ENCODE data around the gene LIMS2.

LIMS2 gene

DNA sequence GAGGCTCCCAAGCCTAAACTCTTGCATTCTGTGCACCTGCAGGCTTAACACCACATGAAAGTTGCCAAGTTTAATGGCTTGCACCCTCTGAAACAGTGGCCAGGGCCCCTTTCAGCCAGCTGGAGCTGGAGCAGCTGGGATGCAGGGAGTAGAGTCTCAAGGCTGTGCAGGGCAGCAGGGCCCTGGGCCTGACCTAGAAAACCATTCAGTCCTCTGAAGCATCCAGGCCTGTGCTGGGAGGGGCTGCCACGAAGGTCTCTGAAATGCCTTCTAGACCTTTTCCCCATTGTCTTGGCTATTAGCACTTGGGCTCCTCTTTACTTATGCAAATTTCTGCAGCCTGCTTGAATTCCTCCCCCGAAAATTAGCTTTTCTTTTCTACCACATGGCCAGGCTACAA is 15.4 kb upstream of the LIMS2 start:
- no peak for DNase-seq (ENCODE audit: low spot score in 2 of 2)

DNA sequence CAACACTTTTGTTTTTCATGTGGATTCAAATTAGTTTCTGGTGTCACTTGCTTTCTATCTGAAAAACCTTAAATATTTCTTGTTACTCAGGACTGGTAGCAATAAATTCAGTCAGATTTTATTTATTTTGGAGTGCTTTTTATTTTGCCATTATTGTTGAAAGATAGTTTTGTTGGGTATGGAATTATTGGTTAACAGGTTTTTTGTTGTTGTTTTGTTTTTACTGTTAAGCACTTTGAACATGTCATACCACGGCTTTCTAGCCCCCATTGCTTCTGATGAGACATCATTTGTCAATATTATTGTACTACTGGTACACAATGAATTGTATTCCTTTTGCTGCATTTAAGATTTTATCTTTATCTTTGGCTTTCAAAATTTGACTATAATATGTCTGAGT is 13.1 kb upstream of the LIMS2 start:
- Histone ChIP-seq H3K27me3 (ENCODE audit: low read depth) (no peaks in the 10 kb centered on the region), H3K4me1 (peaks cover 4% of the 10 kb centered on the region; the same call in 1 of the 2 replicates), H3K9me3 (peaks cover 18% of the 10 kb centered on the region), H3K4me3 (no peak overlapping the region), H3K36me3 (replicated peaks) (no peaks in the 10 kb centered on the region)
- DNase-seq (ENCODE audit: low spot score in 2 of 2): no peak
- in situ Hi-C loops (cut with MboI; ENCODE audit: low sequenced_read_pairs): no loop called here

More for the DNA sequence above, 15.4 kb upstream of the LIMS2 start:
- peaks cover 3% of the 10 kb centered on the region; the same call in 1 of the 2 replicates for H3K4me1 ChIP-seq
- in situ Hi-C loops (cut with MboI; ENCODE audit: low sequenced_read_pairs): no loop called here
- H3K36me3 ChIP-seq (replicated peaks): no peaks in the 10 kb centered on the region
- peaks cover 18% of the 10 kb centered on the region for H3K9me3 ChIP-seq
- H3K4me3 ChIP-seq: no peak overlapping the region
- H3K27me3 ChIP-seq (ENCODE audit: low read depth): no peaks in the 10 kb centered on the region

DNA sequence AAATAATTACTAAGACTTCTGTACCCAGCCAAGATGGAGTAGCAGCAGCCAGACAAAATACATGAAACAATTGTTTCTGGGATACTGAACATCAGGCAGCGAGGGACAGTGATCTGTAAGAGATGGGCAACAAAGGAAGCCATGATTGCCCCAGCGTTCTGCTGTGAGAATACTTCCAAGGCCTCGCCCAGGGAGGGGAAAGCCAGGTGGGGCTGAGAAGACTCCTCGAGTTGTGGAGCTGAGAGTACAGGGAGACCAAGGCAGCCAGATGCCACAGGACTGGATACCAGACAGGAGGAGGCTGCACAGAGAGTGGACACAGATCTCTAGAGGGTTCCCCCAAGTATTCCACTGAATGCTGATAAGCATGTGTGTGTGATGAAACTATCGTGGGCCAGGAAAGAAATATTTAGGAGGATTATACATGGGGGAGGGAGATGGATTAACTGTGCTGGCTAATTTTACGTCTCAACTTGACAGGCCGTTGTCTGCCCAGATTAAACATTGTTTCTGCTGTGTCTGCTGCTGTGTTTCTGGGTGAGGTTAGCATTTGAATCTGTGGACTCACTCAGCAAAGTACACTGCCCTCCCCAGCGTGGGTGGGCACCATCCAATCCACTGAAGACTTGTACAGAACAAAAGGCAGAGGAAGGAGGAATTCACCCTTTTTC is 10.2 kb upstream of the LIMS2 start:
- Histone ChIP-seq H3K27me3 (ENCODE audit: low read depth) (no peaks in the 10 kb centered on the region), H3K4me3 (no peak overlapping the region), H3K36me3 (replicated peaks) (no peaks in the 10 kb centered on the region), H3K9me3 (peaks cover 9% of the 10 kb centered on the region), H3K4me1 (peaks cover 4% of the 10 kb centered on the region; the same call in 1 of the 2 replicates)
- DNase-seq (ENCODE audit: low spot score in 2 of 2): no peak
- in situ Hi-C loops (cut with MboI; ENCODE audit: low sequenced_read_pairs): no loop called here

DNA sequence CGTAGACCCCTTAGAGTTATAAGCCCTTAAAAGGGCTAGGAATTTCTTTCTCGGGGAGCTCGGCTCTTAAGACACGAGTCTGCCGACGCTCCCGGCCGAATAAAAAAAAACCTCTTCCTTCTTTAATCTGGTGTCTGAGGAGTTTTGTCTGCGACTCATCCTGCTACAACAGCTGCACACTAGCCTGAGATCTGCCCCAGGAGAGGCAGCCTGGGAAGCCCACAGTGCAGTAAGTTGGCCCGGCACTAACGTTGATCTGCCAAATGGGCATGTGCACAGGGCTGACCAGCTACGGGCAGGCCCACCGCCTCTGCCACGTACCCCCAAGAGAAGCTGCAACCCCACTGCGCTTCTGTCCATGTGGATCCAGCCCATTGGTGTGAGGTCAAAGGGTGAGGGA is 8.4 kb upstream of the LIMS2 start:
- in situ Hi-C loops (cut with MboI; ENCODE audit: low sequenced_read_pairs): no loop called here
- Histone ChIP-seq H3K4me3 (no peak overlapping the region), H3K4me1 (peaks cover 4% of the 10 kb centered on the region; the same call in 1 of the 2 replicates), H3K27me3 (ENCODE audit: low read depth) (no peaks in the 10 kb centered on the region), H3K9me3 (0 out of 2 replicates have a peak, but pooled peaks cover 4% of the 10 kb centered on the region), H3K36me3 (replicated peaks) (no peaks in the 10 kb centered on the region)
- DNase-seq (ENCODE audit: low spot score in 2 of 2): no peak

DNA sequence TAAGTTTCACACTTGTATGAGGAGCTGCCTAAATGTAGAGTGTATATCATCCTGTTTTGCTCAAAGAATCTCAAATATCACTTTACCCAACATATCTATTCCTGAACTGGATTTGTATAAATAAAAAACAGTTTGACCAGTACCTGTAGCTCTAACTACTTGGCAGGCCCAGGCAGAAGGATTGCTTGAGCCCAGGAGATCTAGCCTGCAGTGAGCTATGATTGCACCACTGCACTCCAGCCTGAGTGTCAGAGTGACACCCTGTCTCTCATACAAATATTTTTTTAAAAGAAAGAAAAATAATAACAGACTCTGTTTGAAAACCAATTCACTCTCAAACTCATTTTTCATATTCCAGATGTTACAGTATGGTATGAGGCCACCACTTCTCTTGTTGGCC is 7.7 kb upstream of the LIMS2 start:
- H3K27me3 ChIP-seq (ENCODE audit: low read depth): no peaks in the 10 kb centered on the region
- DNase-seq (ENCODE audit: low spot score in 2 of 2): no peak
- H3K4me1 ChIP-seq: peaks cover 4% of the 10 kb centered on the region; the same call in 1 of the 2 replicates
- H3K9me3 ChIP-seq: no peaks in the 10 kb centered on the region
- H3K36me3 ChIP-seq (replicated peaks): no peaks in the 10 kb centered on the region
- in situ Hi-C loops (cut with MboI; ENCODE audit: low sequenced_read_pairs): no loop called here
- no peak overlapping the region for H3K4me3 ChIP-seq

DNA sequence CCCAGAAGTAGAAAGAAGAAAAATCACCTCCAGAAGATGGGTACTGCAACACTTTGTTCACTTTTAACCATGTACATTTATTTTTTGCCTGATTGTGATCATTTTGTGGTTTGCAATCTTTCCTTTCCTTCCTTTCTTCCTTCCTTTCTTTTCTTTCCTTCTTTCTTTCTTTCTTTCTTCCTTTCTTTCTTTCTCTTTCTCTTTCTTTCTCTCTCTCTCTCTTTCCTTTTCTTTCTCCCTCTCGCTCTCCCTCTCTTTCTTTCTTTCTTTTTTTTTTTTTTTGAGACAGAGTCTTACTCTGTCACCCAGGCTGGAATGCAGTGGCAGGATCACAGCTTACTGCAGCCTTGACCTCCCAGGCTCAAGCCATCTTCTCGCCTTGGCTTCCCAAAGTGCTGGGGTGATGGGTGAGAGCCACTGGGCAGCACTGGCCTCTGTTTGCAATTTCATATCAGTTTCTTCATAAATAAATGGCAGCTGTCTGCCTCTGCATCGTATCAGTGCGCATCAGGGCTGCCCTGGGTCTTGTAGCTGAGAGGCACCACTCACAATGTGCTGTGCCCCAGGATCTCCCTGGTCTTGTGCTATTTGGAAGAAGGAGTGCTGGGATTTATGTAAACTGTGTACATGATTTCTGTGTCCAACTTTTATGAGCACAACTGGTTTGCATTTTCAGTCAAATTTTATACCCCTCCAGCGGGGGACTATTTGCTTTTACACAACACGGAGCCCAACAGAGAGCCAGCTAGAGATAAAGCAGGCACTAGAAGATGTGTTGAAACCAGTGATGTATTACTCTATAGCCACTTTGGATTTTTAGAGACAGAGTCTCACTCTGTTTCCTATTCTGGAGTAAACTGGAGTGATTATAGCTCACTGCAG is 6.9 kb upstream of the LIMS2 start:
- Histone ChIP-seq H3K36me3 (replicated peaks) (no peaks in the 10 kb centered on the region), H3K27me3 (ENCODE audit: low read depth) (0 out of 2 replicates have a peak, but pooled peaks cover 2% of the 10 kb centered on the region), H3K4me3 (no peak overlapping the region), H3K4me1 (peaks cover 4% of the 10 kb centered on the region; the same call in 1 of the 2 replicates), H3K9me3 (no peaks in the 10 kb centered on the region)
- no peak for DNase-seq (ENCODE audit: low spot score in 2 of 2)
- in situ Hi-C loops (cut with MboI; ENCODE audit: low sequenced_read_pairs): no loop called here

DNA sequence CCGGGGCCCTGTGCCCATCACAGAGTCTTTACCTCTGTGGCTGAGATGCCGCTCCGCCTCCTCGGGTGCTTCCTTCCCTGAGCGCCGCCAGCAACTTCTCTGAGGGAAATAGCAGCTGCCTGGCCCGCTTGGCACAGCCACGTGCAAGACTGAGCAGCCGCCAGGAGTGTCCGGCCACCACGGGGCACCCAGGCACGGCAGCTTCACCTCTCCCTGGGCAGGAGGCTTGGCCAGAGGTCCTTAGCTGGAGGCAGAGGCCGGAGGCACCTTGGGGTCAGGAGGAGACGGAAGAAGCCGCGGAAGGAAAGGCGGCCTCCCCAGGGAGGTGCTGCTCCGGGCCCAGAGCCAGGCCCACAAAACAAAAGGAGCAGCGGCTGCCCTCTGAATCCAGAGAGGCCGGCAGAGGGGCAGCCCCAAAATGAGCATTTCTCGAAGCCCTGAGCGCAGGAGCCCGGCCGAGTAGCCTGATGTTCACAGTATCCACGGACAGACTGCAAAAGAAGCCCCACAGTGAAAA is 6.0 kb upstream of the LIMS2 start:
- peaks cover 4% of the 10 kb centered on the region; the same call in 1 of the 2 replicates for H3K4me1 ChIP-seq
- in situ Hi-C loops (cut with MboI; ENCODE audit: low sequenced_read_pairs): no loop called here
- no peaks in the 10 kb centered on the region for H3K9me3 ChIP-seq
- no peak for DNase-seq (ENCODE audit: low spot score in 2 of 2)
- no peaks in the 10 kb centered on the region for H3K36me3 ChIP-seq (replicated peaks)
- peaks cover 8% of the 10 kb centered on the region; the same call in 1 of the 2 replicates for H3K27me3 ChIP-seq (ENCODE audit: low read depth)
- H3K4me3 ChIP-seq: no peak overlapping the region

DNA sequence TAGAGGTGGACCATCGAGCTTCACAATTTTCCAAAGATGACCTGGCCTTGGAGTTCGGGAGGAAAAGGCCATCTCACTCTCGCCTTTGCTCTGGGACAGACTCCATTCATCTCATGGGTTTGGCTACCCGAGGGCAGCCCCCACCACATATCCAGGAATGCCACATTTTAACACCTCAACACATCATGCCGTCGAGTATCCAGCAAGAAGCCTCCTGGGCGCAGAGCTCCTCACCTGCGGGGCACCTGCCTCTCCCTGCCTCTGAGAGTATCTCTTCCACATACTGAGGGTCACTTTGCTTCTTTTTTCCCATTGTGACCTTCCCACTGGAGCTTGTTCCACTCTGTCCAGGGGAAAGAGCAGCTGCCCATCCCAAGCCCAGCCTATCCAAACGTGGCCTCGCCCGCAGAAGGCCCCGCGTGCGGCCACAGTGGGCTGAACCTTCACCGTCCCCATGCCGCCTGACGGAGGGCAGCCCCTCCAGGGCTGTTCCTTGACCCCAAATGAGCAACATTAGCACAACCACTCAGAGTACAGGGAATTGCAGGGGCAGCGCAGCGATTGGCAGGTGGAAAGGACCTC is 5.5 kb upstream of the LIMS2 start:
- in situ Hi-C loops (cut with MboI; ENCODE audit: low sequenced_read_pairs): no loop called here
- no peak overlapping the region for H3K4me3 ChIP-seq

DNA sequence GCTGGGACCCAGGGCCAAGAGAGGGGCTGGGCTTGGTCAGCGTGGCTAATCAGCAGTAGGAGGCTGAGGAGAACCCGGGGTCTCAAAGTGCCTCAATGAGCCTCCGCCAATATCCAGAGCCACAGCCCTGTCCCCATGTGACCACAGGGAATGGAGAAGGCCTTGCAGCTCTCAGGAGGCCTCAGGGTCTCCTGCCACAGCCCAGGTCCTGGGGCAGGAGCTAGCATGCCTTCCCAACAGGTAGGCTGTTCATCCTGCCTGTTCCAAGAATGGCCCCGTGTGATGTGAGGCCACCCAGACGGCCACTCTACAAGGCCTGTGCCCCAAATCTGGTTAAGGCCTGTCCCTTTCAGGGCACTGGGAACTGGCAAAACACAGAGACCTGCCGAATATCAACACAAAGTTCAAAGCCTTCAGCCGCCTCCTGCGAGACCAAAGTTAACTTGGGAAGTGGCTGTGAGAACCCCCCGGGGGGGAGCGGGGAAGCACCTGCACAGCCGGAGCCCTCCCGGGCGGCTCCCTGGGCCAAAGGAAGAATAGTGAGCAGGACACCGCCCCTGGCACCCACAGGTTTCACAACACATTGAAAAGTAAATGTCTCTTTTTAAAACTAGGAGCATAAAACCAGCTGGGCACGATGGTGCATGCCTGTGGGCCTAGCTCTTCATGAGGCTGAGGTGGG is 4.5 kb upstream of the LIMS2 start:
- peaks cover 8% of the 10 kb centered on the region; the same call in 1 of the 2 replicates for H3K27me3 ChIP-seq (ENCODE audit: low read depth)
- no peak overlapping the region for H3K4me3 ChIP-seq
- no peaks in the 10 kb centered on the region for H3K4me1 ChIP-seq
- H3K36me3 ChIP-seq (replicated peaks): no peaks in the 10 kb centered on the region
- no peaks in the 10 kb centered on the region for H3K9me3 ChIP-seq
- in situ Hi-C loops (cut with MboI; ENCODE audit: low sequenced_read_pairs): no loop called here
- DNase-seq (ENCODE audit: low spot score in 2 of 2): no peak

More for the DNA sequence above, 5.5 kb upstream of the LIMS2 start:
- no peaks in the 10 kb centered on the region for H3K36me3 ChIP-seq (replicated peaks)
- DNase-seq (ENCODE audit: low spot score in 2 of 2): no peak
- peaks cover 8% of the 10 kb centered on the region; the same call in 1 of the 2 replicates for H3K27me3 ChIP-seq (ENCODE audit: low read depth)
- H3K9me3 ChIP-seq: no peaks in the 10 kb centered on the region
- peaks cover 2% of the 10 kb centered on the region; the same call in 1 of the 2 replicates for H3K4me1 ChIP-seq

DNA sequence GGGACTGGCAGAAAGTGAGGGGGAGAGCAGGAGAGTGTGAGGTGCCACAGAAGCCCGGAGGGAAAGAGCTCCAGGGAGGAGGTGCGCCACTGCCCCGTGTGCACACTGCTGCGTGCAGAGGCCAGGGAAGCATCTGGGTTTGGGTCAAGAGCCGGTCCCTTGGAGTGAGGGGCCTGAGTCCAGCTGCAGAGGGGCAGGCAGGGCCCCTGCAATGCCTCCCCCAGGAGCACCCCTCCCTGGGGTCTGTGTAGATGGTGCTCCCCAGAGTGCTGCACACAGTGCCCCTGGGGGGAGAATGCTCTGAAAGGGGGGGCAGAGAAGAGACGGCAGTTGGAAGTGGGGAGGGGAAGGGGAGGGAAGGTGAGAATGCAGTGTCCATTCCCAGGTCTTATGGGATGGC is 3.7 kb upstream of the LIMS2 start:
- no peaks in the 10 kb centered on the region for H3K4me1 ChIP-seq
- DNase-seq (ENCODE audit: low spot score in 2 of 2): no peak

DNA sequence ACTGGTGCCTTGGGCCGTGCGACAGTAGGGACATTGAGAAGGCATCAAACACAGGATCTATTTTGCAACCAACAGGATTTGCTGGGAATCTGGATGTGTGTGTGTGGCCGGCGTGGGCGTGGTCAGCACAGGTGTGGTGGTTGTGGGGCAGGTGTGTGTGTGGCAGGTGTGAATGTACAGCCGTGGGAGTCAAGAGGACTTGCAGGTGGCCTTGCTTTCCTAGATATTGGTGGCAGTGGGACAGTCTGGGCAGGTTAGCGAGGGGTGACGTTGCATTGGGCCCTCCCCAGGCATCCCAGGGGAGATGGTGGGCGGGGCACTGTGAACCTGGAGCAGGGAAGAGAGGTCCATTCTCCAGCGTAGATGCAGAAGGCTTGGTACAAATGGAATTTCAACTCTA is 3.2 kb upstream of the LIMS2 start:
- Histone ChIP-seq H3K36me3 (replicated peaks) (no peaks in the 10 kb centered on the region), H3K4me1 (no peaks in the 10 kb centered on the region), H3K4me3 (no peak overlapping the region), H3K27me3 (ENCODE audit: low read depth) (peaks cover 8% of the 10 kb centered on the region; the same call in 1 of the 2 replicates), H3K9me3 (no peaks in the 10 kb centered on the region)
- no peak for DNase-seq (ENCODE audit: low spot score in 2 of 2)
- in situ Hi-C loops (cut with MboI; ENCODE audit: low sequenced_read_pairs): no loop called here

More for the DNA sequence above, 3.7 kb upstream of the LIMS2 start:
- no peaks in the 10 kb centered on the region for H3K9me3 ChIP-seq
- H3K27me3 ChIP-seq (ENCODE audit: low read depth): peaks cover 8% of the 10 kb centered on the region; the same call in 1 of the 2 replicates
- in situ Hi-C loops (cut with MboI; ENCODE audit: low sequenced_read_pairs): no loop called here
- H3K4me3 ChIP-seq: no peak overlapping the region
- no peaks in the 10 kb centered on the region for H3K36me3 ChIP-seq (replicated peaks)

DNA sequence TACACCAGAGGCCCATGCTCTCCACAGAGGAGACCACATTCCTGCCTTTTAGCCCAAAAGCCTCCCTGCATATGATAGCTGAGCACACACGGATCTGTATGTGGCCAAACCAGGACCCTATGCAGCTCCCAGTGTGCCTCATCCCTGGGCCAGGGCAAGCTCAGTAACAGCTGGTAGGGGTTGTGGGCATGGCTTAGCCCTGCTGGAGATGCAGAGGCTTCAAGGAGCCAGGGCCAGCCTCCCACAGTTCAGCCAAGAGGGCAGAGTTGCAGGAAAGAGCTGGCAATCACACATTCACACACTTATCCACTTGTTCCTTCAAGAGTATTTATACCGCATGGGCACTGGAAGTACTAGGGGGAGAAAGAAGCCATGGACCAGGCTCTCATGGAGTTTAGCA is 1.6 kb upstream of the LIMS2 start:
- DNase-seq (ENCODE audit: low spot score in 2 of 2): no peak
- Histone ChIP-seq H3K4me3 (no peak overlapping the region), H3K36me3 (replicated peaks) (no peaks in the 10 kb centered on the region), H3K4me1 (no peaks in the 10 kb centered on the region), H3K9me3 (no peaks in the 10 kb centered on the region), H3K27me3 (ENCODE audit: low read depth) (peaks cover 8% of the 10 kb centered on the region; the same call in 1 of the 2 replicates)
- in situ Hi-C loops (cut with MboI; ENCODE audit: low sequenced_read_pairs): no loop called here

Measured in HAP-1 (cell line).